ENCODE measurements around the gene SLC35G3. TPM values are rescaled to one million over a fixed set of nuclear protein-coding genes. Genes with fewer than 3 reads are reported as not detected.

The SLC35G3 gene
- total and polyA plus RNA-seq, 2 of the 8 experiments (the other 6 are each of a cell fraction or from before 2014, with no cell fraction given), result not detected

GRCh38 chr17:35185849-35186248, 8.3 kb downstream of the SLC35G3 start:
- FAIRE-seq, result no peak
- TF ChIP-seq SP2 (IDR thresholded peaks at IDR 0.05; ENCODE audit: low read length) (no peak), FOSL1 (IDR thresholded peaks at IDR 0.05; ENCODE audit: insufficient read depth, low read depth, low read length) (no peak), KDM5A (IDR thresholded peaks at IDR 0.05; ENCODE audit: low read length) (no peak), SUZ12 (IDR thresholded peaks at IDR 0.05; ENCODE audit: low read length) (no peak), POU5F1 (IDR thresholded peaks at IDR 0.05; ENCODE audit: low read depth, low read length) (no peak), HDAC2 (IDR thresholded peaks at IDR 0.05; ENCODE audit: borderline replicate concordance in 1 of 2, low read depth in 2 of 2, low read length in 2 of 2) (no peak), POLR2A (IDR thresholded peaks at IDR 0.05; ENCODE audit: control extremely low read depth in 1 of 2, low read depth in 2 of 2, low read length in 2 of 2) (no peak), USF2 (IDR thresholded peaks at IDR 0.05; ENCODE audit: low read length) (no peak), RAD21 (IDR thresholded peaks at IDR 0.05 in 1 of 2, conservative IDR thresholded peaks at IDR 0.05 in 1 of 2; ENCODE audit: low read depth in 2 of 2, low read length in 2 of 2) (no peak), TAF7 (optimal IDR thresholded peaks at IDR 0.05; ENCODE audit: borderline replicate concordance, low read depth, low read length) (no peak), PHF8 (conservative IDR thresholded peaks at IDR 0.05; ENCODE audit: low read depth, low read length) (no peak), HDAC6 (IDR thresholded peaks at IDR 0.05; ENCODE audit: low read depth, low read length) (no peak), SIRT6 (IDR thresholded peaks at IDR 0.05; ENCODE audit: low read length) (no peak)

More at GRCh38 chr17:35185849-35186248, 8.3 kb downstream of the SLC35G3 start:
- Histone ChIP-seq H2AK5ac (ENCODE audit: low read depth, low read length) (no peak overlapping the region), H3K4me3 (ENCODE audit: extremely low read depth in 1 of 4, insufficient read depth in 2 of 4, low read depth in 3 of 4, low read length in 4 of 4) (no peak overlapping the region), H3K9ac (replicated peaks in 1 of 4; ENCODE audit: extremely low read depth in 1 of 4, low read depth in 3 of 4, low read length in 3 of 4) (no peak overlapping the region), H4K8ac (ENCODE audit: extremely low read depth, insufficient read depth, low read length) (no peak overlapping the region), H3K79me2 (ENCODE audit: control insufficient read depth in 1 of 2, insufficient read depth in 2 of 2, low read length in 2 of 2) (no peaks in the 10 kb centered on the region), H3K4me2 (ENCODE audit: insufficient read depth in 1 of 2, low read depth in 2 of 2, low read length in 2 of 2) (no peak overlapping the region), H3K4me1 (replicated peaks in 1 of 4; ENCODE audit: control insufficient read depth in 3 of 4, insufficient read depth in 4 of 4, low read length in 3 of 4) (no peaks in the 10 kb centered on the region), H2BK15ac (ENCODE audit: low read length) (no peak overlapping the region), H3K27me3 (replicated peaks in 1 of 4; ENCODE audit: control insufficient read depth in 3 of 4, extremely low read depth in 1 of 4, insufficient read depth in 3 of 4, low read length in 3 of 4) (no peaks in the 10 kb centered on the region), H2BK120ac (replicated peaks; ENCODE audit: low read depth, low read length) (no peak overlapping the region), H4K91ac (replicated peaks; ENCODE audit: insufficient read length, low read length) (no peak overlapping the region), H2BK20ac (ENCODE audit: low read length) (no peak overlapping the region), H3K14ac (ENCODE audit: insufficient read length) (no peak overlapping the region), H4K20me1 (replicated peaks in 1 of 2; ENCODE audit: control insufficient read depth in 1 of 2, insufficient read depth in 2 of 2, low read length in 2 of 2) (no peaks in the 10 kb centered on the region), H2AFZ (ENCODE audit: low read length) (no peak overlapping the region), H3K23me2 (ENCODE audit: low read depth, low read length) (no peaks in the 10 kb centered on the region), H3K79me1 (ENCODE audit: low read depth, low read length) (no peaks in the 10 kb centered on the region), H3K36me3 (ENCODE audit: control insufficient read depth in 2 of 4, insufficient read depth in 4 of 4, low read length in 3 of 4) (no peaks in the 10 kb centered on the region), H3K23ac (ENCODE audit: insufficient read length) (no peak overlapping the region), H4K5ac (ENCODE audit: insufficient read length, low read depth, low read length) (no peak overlapping the region), H2BK5ac (ENCODE audit: low read depth, low read length) (no peak overlapping the region), H3K9me3 (ENCODE audit: insufficient read depth in 2 of 2, low read depth in 1 of 2, low read length in 1 of 2) (no peaks in the 10 kb centered on the region), H3K56ac (replicated peaks; ENCODE audit: insufficient read length, low read depth, low read length) (no peak overlapping the region), H3K27ac (ENCODE audit: low read depth, low read length) (no peak overlapping the region), H2BK12ac (ENCODE audit: low read depth, low read length) (no peak overlapping the region), H3K4ac (replicated peaks; ENCODE audit: insufficient read length, low read depth, low read length) (no peak overlapping the region), H3K18ac (ENCODE audit: extremely low read depth, low read length) (no peak overlapping the region)
- WGBS, 2 experiments (ENCODE audit: extremely low coverage in 1 of 2, insufficient coverage in 1 of 2, insufficient read length in 1 of 2, insufficient replicate concordance in 2 of 2, low coverage in 1 of 2, low lambda C conversion rate in 2 of 2, missing lambda C conversion rate in 1 of 2), result 78% methylated on average over 1 of the region's 1 CpG; no CpG with 5 or more reads in 1 of the 2 experiments
- POLR2A ChIA-PET (ENCODE audit: partially characterized antibody), result no interaction called here
- CTCF ChIA-PET (ENCODE audit: partially characterized antibody), result no interaction called here
- no peak for DNase-seq (ENCODE audit: low read depth in 1 of 2, low spot score in 2 of 2)
